Measurements from ENCODE around the gene RASAL1.

Gene RASAL1

DNA sequence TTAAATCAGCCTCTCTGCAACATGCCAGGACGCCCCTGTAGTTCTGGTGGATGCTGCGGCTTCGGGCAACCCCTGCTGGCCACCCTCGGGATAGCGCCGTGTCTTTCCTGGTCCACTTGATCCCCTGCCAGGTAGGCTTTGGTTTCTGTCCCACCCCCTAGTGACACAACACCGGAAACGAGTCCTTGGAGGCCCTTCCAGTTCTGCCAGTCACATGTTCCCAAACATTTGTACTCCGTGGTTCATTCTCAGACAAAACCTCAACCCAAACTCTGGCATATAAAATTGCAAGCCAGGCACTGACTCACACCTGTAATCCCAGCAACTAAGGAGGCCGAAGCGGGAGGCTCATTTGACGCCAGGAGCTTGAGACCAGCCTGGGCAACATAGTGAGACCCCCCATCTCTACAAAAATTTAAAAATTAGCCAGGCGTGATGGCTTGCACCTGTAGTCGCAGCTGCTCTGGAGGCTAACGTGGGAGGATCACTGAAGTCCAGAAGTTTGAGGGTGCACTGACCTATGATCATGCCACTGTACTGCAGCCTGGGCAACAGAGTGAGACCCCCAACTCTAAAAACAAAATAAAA is 37.0 kb downstream of the RASAL1 start:
- DNase-seq, result peak in 48 of 51 donors; percentile 27 to 90 (median 77)

DNA sequence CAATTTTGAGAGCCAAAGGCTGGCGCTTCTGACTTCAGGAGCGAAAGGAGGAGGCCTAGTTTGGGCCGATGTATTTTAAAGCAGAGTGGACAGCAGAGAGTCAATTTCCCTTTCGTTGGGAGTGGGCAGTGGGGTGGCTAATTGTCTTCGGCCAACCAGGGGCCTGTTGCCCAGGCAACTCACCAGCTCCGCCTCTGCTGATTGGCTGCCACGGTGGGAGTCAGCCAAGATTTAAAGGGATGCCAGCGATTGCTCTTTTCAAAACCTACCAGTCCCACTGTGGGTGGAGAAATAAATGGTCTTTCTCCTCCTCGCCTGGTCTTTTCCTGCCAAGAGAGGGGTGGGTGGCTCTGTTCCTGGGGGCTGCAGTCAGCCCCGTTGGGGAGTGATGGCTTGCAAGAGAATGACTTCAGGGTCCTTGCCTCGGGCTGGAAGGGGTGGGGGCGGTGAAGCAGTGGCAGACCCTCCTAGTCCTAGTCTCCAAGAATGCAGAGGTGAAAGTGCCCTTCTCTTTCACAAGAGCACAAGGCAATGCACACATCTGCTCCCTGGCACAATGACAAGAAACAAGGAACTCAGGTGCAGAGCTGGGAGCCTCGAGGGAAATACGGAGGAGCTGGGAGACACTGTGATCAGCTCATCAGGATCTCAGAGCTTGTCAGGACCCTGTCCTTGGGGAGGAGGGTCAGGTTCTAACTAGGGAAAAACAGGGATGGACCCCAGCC is 37.7 kb downstream of the RASAL1 start:
- DNase-seq, result peak; percentile 27 to 93 (median 80)

DNA sequence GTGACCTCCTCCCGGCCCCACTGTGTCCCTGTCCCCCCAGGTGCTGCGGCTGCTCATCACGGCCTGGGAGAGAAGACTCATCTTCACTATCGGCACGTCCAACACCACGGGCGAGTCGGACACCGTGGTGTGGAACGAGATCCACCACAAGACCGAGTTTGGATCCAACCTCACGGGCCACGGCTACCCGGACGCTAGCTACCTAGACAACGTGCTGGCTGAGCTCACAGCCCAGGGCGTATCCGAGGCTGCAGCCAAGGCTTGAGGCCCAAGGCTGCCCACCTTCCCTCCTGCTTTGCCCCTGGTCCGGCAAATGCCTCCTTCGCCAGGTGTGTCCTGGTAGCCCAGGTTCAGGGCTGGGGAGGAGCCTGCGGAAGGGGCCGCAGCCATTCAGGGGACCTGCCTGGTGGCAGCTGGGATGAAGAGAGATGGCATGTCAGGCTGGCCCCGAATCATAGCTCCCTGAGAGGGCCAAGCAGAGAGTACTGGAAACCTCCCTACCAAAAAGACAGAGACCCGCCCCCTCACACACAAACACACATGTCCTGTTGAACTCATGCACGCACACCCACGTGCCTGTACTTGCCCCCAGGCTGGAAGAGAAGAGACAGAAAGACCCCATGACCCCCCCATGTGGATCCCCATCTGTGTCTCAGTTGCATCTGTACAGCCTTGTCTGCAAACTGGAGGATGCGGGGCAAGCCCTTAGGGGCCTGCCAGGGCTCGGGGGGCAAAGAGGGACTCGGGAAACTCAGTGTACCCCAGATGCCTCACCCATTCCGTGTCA is 38.7 kb downstream of the RASAL1 start:
- peak in 1 of 51 donors; percentile 26 for DNase-seq

DNA sequence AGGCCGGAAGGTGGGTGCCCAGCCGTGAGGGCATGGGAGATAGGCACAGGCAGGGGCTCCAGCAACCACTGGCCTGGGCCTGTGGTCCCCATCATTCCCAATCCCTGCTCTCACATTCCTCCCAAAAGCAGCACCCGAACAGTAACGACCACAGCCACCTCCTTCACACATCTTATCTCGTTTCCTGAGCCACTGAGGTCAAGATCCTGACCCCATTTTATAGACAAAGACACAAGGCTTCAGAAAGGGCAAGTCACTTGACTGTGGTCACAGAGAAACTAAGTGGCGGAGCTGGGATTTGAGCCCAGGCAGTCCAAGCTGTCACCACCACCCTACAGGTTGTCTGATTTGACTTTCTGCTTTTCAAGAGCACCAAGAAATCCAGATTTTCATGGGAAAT is 40.2 kb downstream of the RASAL1 start:
- no peak for DNase-seq

DNA sequence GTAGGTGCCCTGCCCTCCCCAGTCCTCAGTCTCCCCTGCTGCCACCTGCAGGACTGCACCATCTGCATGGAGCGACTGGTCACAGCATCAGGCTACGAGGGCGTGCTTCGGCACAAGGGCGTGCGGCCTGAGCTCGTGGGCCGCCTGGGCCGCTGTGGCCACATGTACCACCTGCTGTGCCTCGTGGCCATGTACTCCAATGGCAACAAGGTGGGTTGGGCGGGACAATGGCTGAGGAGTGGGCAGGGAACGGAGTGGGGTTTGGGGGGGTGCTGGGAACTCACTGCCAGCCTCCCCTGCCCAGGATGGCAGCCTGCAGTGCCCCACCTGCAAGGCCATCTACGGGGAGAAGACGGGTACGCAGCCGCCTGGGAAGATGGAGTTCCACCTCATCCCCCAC is 40.8 kb downstream of the RASAL1 start:
- DNase-seq, result no peak

DNA sequence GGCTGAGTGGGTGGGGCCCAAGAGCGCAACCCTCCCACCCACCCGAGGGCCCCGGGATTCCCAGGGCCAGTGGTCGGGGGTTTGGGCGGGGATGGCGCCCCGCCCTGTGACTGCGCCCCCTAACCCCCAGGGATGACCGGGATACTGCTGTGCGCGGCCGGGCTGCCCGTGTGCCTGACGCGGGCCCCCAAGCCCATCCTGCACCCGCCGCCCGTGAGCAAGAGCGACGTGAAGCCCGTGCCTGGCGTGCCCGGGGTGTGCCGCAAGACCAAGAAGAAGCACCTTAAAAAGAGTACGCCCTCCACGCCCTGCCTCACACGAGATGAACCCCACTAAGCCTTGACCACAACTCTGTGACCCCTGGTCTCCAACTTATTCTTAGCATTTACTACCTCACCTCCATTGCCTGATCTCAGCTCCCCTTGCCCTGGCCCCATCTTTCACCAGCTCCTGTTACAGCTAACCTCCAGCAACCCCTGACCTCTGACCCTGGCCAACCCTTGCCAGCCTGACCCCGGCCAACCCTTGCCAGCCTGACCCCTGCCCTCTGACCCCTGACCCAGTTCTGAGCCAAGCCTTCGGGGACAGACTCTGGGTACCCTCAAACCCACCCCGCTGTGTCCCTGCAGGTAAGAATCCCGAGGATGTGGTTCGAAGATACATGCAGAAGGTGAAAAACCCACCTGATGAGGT is 42.0 kb downstream of the RASAL1 start:
- no peak for DNase-seq

DNA sequence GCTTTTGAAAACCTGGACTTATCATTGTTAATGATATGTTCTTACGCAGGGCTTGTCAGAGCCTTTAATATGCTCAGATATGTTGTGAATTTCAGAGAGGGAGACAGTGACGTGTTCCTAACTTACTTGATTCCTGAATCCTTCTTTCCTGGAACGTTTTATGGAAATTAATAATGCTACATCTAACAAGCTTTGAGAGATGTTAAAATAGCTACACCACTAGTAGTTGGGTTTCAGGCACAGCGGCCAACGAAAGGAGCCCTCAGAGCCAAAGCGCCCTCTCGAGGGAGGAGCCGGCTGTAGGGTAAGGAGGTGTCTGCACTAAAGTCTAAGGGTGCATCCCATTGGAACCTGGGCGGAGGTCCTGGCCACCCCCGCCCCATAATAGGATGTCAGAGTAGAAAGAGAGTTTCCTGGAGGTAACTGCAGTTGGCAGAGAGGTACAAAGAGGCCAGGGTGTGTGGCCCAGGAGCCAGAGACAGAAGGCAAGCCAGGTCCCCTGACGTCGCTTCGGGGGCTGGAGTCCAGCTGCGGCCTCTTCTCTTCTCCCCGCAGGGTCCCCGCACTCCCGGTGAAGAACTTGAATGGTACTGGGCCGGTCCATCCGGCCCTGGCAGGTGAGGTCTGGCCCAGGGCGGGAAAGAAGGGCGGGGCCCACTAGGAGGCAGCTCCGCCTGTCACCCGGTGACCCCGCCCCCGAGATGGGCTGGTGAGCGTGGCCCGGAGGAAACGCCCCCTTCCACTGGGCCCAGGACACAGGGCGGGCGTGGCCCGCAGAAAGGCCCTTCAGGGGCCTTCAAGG is 42.8 kb downstream of the RASAL1 start:
- peak in 3 of 51 donors; percentile 4 to 12 (median 11) for DNase-seq

DNA sequence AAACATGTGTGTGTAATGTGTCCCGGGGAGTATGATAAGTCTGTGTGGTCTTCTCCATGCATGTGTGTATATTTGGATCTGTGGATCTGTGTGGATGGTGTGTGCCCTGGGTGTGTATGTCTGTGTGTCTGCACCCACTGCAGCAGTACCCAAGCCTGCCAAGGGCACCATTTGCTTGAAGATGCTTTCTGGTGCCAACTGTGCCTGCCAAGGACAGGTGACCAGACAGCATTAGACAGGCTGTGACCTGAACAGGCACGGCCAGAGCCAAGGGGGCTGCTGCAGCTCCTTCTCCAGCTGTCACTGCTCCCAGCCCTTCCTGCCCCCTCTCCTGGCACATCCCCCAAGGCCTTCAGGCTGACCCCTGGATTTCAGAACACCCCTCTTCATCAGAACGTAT is 44.1 kb downstream of the RASAL1 start:
- peak in 1 of 51 donors; percentile 7 for DNase-seq

DNA sequence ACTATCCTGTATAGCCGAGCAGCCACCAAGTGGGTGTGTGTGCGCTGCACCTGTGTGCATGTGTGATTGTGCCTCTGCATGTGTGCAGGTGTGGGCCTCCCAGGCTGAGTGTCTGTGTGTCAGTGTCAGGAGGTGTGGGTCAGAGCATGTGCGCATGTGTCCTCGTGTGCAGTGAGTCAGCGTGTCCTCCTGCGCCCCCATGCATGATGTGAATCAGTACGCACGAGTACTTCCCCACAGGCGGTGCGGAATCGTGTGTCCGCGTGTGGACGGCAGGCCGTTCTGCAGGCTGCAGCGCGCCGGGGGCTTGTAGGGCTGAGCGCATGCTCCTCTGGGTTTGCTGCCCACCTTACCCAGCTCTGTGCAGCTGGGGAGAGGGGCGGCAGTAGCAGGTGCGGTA is 44.8 kb downstream of the RASAL1 start:
- peak in 4 of 51 donors; percentile 15 to 78 (median 19) for DNase-seq

DNA sequence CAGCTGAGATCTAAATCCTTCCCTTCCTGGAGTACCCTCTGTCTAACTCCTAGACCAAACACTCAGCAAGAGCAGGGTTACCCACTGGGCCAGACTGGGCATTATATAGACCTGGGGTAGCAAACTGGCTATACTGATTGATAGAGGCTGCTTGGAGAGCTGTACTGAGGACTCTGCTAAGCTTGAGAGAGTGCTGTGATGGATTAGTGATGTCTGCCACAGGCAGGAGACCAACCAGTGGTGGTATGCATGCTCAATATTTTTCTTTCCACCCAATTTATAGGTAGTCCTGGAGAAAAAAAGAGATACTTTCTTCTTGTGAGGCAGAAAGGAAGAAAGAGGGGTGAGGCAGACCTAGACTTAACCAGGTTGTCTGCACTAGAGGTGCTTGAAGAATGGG is 45.7 kb downstream of the RASAL1 start:
- no peak for DNase-seq

DNA sequence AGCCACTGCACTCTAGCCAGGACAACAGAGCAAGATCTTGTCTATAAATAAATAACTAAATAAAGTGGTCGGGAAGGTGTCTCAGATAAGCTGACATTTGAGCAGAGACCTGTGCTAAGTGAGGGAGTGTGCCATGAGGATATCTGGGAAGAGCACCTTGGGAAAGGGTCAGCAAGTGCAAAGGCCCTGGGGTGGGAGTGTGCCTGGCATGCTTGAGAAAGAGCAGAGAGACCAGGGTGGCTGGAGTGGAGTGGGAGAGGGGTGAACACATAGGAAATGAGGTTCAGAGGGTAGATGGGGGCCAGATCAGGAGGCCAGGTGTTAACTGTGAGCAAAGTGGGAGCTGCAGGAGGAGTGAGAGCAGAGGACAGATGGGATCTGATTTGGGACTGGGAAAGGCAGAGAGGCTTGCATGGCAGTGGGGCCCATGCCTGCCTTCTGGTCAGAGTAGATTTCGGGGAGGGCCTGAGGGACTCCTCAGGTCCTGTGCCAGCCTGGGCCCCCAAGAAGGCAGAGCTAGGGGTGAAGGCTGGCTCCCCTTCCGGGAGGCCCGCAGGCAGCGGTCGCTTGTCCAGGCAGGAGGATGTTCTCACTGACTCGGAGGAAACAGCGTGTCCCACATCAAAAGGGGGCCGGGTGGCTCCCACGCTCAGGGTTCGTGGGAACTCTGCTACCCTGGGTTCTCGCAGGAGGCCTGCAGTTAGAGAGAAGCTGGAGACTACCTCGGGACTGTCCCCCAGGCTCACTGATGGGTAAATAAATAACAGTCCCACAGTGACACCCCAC is 46.4 kb downstream of the RASAL1 start:
- no peak for DNase-seq

DNA sequence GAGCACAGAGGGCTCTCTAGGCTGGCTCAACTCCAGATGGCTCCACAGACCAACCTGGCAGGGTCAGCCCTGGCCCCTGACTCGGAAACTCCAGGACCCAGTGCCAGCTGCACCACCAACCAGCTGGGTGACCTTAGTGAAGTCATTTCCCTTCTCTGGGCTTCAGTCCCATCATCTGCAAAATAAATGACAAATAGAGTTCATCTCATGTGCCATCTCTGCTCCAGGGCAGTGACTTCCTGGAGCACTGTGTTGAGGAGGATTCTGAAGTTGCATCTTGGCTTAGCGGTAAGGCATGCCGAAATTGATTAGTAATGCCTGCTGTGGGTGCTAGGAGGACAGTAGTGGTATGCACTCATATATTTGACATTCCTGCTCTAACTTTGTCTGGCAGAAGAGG is 47.5 kb downstream of the RASAL1 start:
- no peak for DNase-seq

DNA sequence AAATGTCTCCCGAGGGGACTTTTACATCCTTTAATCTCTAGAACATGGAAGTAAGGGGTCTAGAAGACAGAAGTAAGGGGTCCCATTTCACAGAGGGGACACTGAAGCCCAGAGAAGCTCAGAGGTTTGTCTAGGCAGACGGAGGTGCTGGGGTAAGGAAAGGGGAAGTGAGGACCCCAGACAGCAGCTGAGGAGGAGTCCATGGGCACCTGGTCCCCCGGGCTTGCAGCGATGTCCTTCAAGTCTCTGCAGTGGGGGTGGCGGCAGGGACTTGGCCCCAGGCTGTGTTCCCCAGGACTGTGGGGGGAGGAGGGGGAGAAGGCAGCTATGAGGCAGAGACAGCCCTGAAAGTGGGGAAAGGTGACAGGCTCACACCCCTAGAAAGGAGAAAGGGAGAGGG is 48.4 kb downstream of the RASAL1 start:
- no peak for DNase-seq

DNA sequence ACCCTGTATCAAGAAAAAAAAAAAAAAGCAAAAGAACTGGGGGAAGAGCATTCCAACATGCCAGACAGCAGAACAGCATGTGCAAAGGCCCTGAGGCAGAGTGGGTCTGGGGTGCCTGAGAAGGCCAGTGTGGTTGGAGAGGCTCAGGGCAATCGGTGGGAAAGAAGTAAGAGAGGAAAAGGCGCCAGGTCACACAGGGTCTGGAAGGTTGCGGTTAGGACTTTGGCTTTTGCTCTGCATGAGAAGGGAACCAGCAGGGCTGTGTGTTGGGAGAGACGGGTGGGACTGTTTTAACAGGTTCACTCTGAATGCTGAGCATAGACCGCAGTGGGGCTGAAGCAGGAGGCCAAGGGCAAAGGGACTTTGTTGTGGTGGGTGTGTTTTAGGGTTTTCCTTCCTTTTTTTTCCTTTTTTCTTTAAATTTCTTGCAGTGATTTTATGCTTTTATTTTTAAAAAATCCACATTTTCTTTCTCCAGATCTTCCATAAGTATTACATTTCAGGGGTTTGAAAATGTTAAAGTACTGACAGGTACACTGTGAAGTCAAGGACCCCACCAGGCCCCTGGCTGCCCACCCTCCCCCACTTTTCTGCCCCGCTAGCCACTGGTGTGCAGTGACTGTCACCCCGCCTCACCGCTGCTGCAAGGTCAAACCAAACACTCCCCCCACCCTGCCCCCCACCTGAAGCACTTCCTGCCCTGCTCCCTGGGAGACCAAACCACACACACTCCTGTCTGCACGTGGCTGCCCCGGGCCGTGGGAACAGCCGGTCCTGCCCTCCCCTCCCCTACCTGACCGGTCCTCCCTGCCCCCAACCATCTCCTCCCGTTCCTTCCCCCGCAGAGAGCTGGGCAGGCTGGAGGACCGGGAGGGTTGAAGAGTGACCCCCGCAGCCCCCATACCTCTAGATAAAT is 49.1 kb downstream of the RASAL1 start:
- DNase-seq, result no peak

DNA sequence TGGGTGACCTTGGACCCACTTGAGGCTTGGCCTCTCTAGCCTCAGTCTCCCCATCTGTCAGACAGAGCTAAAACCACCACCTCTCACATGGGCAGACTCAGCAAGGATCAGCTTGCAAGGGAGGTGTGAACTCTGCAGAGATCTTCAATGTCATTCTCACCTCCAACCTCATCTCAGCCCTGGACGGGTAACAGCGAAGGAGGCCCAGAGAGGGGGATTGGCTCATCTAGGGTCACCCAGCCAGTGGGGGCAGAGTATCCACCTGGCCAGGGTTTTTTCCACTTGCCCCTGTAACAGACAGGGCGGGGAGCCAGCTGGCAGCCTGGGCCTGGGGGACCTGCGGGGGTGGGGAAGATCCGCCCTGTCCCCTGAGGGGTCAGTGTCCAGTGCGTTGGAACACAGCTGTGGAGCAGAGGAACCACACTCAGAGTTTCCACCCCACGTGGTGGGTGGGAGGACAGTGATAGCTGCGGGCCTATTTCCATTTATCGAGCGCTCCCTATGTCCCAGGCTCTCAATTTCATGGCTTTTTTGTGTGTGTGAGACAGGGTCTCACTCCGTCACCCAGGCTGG is 51.6 kb downstream of the RASAL1 start:
- no peak for DNase-seq

DNA sequence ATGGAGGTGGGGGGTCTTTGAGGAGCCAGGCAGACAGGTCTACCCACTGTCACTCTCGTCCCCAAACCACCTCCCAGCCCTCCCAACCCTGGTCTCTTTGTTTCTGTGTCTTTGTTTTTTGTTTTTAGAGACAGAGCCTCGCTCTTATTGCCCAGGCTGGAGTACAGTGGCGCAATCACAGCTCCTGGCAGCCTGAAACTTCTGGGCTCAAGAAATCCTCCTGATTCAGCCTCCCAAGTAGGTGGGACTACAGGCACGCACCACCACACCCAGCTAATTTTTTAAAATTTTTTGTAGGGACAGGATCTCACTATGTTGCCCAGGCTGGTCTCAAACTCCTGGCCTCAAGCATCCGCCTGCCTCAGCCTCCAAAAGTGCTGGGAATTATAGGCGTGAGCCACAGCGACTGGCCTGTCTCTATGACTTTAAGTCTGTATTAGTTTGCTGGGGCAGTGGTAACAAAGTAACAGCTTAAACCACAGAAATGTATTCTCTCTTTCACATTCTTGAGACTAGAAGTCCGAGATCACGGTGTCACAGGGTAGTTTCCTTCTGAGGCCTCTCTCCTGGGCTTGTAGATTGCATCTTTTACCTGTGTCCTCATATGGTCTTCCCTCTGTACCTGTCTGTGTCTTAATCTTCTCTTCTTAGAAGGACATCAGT is 52.9 kb downstream of the RASAL1 start:
- DNase-seq, result no peak

DNA sequence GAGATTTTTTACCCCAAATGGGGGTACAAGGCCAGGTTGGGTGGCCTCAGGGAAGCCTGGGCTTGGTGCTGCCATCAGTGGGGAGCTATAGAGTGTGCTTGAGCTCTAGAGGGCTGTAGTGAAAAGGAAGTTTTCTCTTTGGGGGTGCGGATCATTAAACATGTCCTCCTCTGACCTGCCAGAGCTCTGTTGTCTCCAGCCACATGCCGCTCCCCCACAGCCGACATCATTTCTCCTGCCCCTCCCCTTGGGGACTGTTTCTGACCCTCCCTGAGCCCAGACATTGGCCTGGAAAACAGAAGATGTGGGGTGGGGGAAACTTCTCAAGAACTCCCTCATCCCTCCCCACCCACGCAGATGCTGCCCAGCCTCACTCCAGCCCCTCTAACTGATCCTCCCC is 53.7 kb downstream of the RASAL1 start:
- no peak for DNase-seq

DNA sequence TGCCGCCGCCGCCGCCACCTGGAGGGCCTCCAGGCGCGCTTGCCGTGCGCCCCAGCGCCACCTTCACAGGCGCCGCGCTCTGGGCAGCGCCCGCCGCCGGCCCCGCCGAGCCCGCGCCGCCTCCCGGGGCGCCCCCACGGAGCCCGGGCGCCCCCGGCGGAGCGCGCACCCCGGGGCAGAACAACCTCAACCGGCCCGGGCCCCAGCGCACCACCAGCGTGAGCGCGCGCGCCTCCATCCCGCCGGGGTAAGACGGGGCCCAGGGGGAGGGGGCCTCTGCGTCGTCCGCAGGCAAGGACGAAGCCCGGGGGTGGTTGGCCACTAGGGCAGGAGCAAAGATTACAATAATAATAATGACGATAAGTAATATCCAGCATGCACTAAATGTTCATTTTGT is 57.7 kb downstream of the RASAL1 start:
- DNase-seq, result no peak
